ENCODE measurements around the gene GSE1. TPM values are rescaled to one million over a fixed set of nuclear protein-coding genes. Genes with fewer than 3 reads are reported as not detected.

The GSE1 gene
- total RNA-seq, 1 experiment from 2014 or later, result 38.4 TPM

- H3K4me2 ChIP-seq (ENCODE audit: low read length), result no peak overlapping the region
- POLR2A ChIA-PET (ENCODE audit: unreplicated experiment), result no interaction called here
- peaks cover 6% of the 10 kb centered on the region; the same call in 1 of the 2 replicates for H4K20me1 ChIP-seq (ENCODE audit: low read length)
- H3K36me3 ChIP-seq (ENCODE audit: low read depth, low read length), result no peaks in the 10 kb centered on the region
- ATAC-seq (no peak), DNase-seq (no peak)
- no TSS peak for BruUV-seq (replicated peaks)
- intact Hi-C loops (cut with micrococcal nuclease), result no loop called here
- H3K9me2 ChIP-seq (replicated peaks; ENCODE audit: low read length), result no peaks in the 10 kb centered on the region
- CTCF ChIA-PET, result no interaction called here
- no peak overlapping the region for H3K9ac ChIP-seq (ENCODE audit: low read length)
- no peaks in the 10 kb centered on the region for H3K9me3 ChIP-seq (ENCODE audit: low read length)
- no peak overlapping the region for H3K4me3 ChIP-seq (ENCODE audit: low read length)
- no peaks in the 10 kb centered on the region for H3K27me3 ChIP-seq (ENCODE audit: low read length)
- no peaks in the 10 kb centered on the region for H3F3A ChIP-seq (ENCODE audit: low read length, unreplicated experiment)
- no peak for TF ChIP-seq CTCF (conservative IDR thresholded peaks at IDR 0.05; ENCODE audit: low read depth, low read length)
- no peak for TF ChIP-seq EZH2phosphoT487 (IDR thresholded peaks at IDR 0.05; ENCODE audit: borderline replicate concordance, low read length)
- TF ChIP-seq EZH2 (IDR thresholded peaks at IDR 0.05; ENCODE audit: low read length, unreplicated experiment), result no peak
- H2AFZ ChIP-seq (ENCODE audit: low read length), result no peak overlapping the region
- no peak overlapping the region for H3K27ac ChIP-seq (ENCODE audit: low read length)
- H3K4me1 ChIP-seq (ENCODE audit: insufficient read depth, low read length), result peaks cover 20% of the 10 kb centered on the region
- H3K79me2 ChIP-seq (ENCODE audit: low read length), result peaks cover 57% of the 10 kb centered on the region
Measured at GRCh38 chr16:85641305-85641704, 28.2 kb downstream of the GSE1 start.

GRCh38 chr16:85641776-85642176 is 28.7 kb downstream of the GSE1 start:
- Histone ChIP-seq H3K27me3 (ENCODE audit: low read length) (no peaks in the 10 kb centered on the region), H3K9ac (ENCODE audit: low read length) (no peak overlapping the region), H4K20me1 (ENCODE audit: low read length) (peaks cover 10% of the 10 kb centered on the region; the same call in 1 of the 2 replicates), H3K79me2 (ENCODE audit: low read length) (peaks cover 60% of the 10 kb centered on the region), H3K4me3 (ENCODE audit: low read length) (no peak overlapping the region), H3K4me1 (ENCODE audit: insufficient read depth, low read length) (peaks cover 22% of the 10 kb centered on the region), H3K9me2 (replicated peaks; ENCODE audit: low read length) (no peaks in the 10 kb centered on the region), H3K27ac (ENCODE audit: low read length) (no peak overlapping the region), H3K4me2 (ENCODE audit: low read length) (no peak overlapping the region), H3K9me3 (ENCODE audit: low read length) (no peaks in the 10 kb centered on the region), H3K36me3 (ENCODE audit: low read depth, low read length) (no peaks in the 10 kb centered on the region), H3F3A (ENCODE audit: low read length, unreplicated experiment) (no peaks in the 10 kb centered on the region), H2AFZ (ENCODE audit: low read length) (no peak overlapping the region)
- POLR2A ChIA-PET (ENCODE audit: unreplicated experiment), result no interaction called here
- DNase-seq (no peak), ATAC-seq (no peak)
- TF ChIP-seq EZH2phosphoT487 (IDR thresholded peaks at IDR 0.05; ENCODE audit: borderline replicate concordance, low read length) (no peak), CTCF (conservative IDR thresholded peaks at IDR 0.05; ENCODE audit: low read depth, low read length) (no peak), EZH2 (IDR thresholded peaks at IDR 0.05; ENCODE audit: low read length, unreplicated experiment) (no peak)
- BruUV-seq (replicated peaks), result no TSS peak
- CTCF ChIA-PET, result no interaction called here
- intact Hi-C loops (cut with micrococcal nuclease), result no loop called here

- H3K9ac ChIP-seq (ENCODE audit: low read length), result no peak overlapping the region
- peaks cover 10% of the 10 kb centered on the region; the same call in 1 of the 2 replicates for H4K20me1 ChIP-seq (ENCODE audit: low read length)
- no peaks in the 10 kb centered on the region for H3K36me3 ChIP-seq (ENCODE audit: low read depth, low read length)
- DNase-seq, result no peak
- H3K79me2 ChIP-seq (ENCODE audit: low read length), result peaks cover 68% of the 10 kb centered on the region
- no peaks in the 10 kb centered on the region for H3F3A ChIP-seq (ENCODE audit: low read length, unreplicated experiment)
- H2AFZ ChIP-seq (ENCODE audit: low read length), result no peak overlapping the region
- H3K4me1 ChIP-seq (ENCODE audit: insufficient read depth, low read length), result peaks cover 22% of the 10 kb centered on the region
- no peak for ATAC-seq
- no peaks in the 10 kb centered on the region for H3K9me2 ChIP-seq (replicated peaks; ENCODE audit: low read length)
- no peak overlapping the region for H3K27ac ChIP-seq (ENCODE audit: low read length)
- H3K9me3 ChIP-seq (ENCODE audit: low read length), result no peaks in the 10 kb centered on the region
- BruUV-seq (replicated peaks), result no TSS peak
- H3K27me3 ChIP-seq (ENCODE audit: low read length), result no peaks in the 10 kb centered on the region
- ChIA-PET POLR2A (ENCODE audit: unreplicated experiment) (no interaction called here), CTCF (no interaction called here)
- intact Hi-C loops (cut with micrococcal nuclease), result no loop called here
- no peak overlapping the region for H3K4me2 ChIP-seq (ENCODE audit: low read length)
- no peak overlapping the region for H3K4me3 ChIP-seq (ENCODE audit: low read length)
- no peak for TF ChIP-seq EZH2phosphoT487 (IDR thresholded peaks at IDR 0.05; ENCODE audit: borderline replicate concordance, low read length)
- no peak for TF ChIP-seq EZH2 (IDR thresholded peaks at IDR 0.05; ENCODE audit: low read length, unreplicated experiment)
- no peak for TF ChIP-seq CTCF (conservative IDR thresholded peaks at IDR 0.05; ENCODE audit: low read depth, low read length)
Measured at GRCh38 chr16:85642762-85643358, 29.7 kb downstream of the GSE1 start.

All from PC-3 (cell line).